Body of pancreas (tissue), 4 donors: Measurements from ENCODE around the gene MEAF6.

Source experiments
- CTCF ChIP-seq, 7 experiments: fragments of 450-650 bp in 4 of 7; fragments of 200-600 bp in 3 of 7; sonication (generic) in 3 of 7; IDR thresholded peaks; one replicate each; pipeline ENCODE4 v1.5.1; 2016 to 2019; ENCODE audit warnings: antibody characterized with exemption in 7 of 7
- POLR2A ChIP-seq, 3 donors: fragments of 450-650 bp; IDR thresholded peaks; one replicate each; pipeline ENCODE4 v1.6.1; 2016; ENCODE audit warnings: antibody characterized with exemption in 3 of 3, mild to moderate bottlenecking in 2 of 3

DNA sequence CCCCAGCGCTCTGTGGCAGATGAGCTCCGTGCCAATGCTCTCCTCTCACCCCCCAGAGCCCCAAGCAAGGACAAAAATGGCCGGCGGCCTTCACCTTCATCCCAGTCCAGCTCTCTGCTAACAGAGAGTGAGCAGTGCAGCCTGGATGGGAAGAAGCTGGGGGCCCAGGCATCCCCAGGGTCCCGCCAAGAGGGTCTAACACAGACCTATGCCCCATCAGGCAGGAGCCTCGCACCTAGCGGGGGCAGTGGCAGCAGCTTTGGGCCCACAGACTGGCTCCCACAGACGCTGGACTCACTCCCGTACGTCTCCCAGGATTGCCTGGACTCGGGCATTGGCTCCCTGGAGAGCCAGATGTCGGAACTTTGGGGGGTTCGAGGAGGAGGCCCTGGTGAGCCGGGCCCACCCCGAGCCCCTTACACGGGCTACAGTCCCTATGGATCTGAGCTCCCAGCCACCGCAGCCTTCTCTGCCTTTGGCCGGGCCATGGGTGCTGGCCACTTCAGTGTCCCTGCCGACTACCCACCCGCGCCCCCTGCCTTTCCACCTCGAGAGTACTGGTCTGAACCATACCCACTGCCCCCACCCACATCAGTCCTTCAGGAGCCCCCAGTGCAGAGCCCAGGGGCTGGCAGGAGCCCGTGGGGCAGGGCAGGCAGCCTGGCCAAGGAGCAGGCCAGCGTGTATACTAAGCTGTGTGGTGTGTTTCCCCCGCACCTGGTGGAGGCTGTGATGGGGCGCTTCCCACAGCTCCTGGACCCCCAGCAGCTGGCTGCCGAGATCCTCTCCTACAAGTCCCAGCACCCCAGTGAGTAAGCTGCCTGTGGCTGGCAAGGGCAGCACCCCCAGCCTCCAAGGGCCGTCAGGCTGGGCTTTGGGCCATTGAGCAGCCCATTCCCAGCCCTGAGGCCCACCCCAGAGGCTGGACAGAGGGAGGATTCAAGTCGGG lies 31.5 kb downstream of the MEAF6 start:
- TF ChIP-seq CTCF (IDR thresholded peaks at IDR 0.05) (no peak), POLR2A (IDR thresholded peaks at IDR 0.05) (no peak)
